Testis (tissue), 3 donors: ENCODE results near the gene DRC3. TPM values are rescaled to one million over a fixed set of nuclear protein-coding genes. Genes with fewer than 3 reads are reported as not detected.

Experiments used
- DNase-seq: peaks from one replicate; pipeline ENCODE4 v3.0.0-alpha.2; 2019
- H3K27ac ChIP-seq, 2 donors: fragments of 200-600 bp; sonication (generic); one replicate each; pipeline ENCODE4 v1.5.1; 2019
- H3K27me3 ChIP-seq: fragments of 200-600 bp; sonication (generic); one replicate; pipeline ENCODE4 v1.5.1; 2019
- H3K36me3 ChIP-seq: fragments of 200-600 bp; sonication (generic); one replicate; pipeline ENCODE4 v1.5.1; 2017; ENCODE audit warnings: low read depth; ENCODE audit errors: missing control alignments
- H3K4me1 ChIP-seq: fragments of 200-600 bp; sonication (generic); one replicate; pipeline ENCODE4 v1.5.1; 2019
- H3K4me3 ChIP-seq, 2 donors: fragments of 200-600 bp; sonication (generic); one replicate each; pipeline ENCODE4 v1.5.1; 2017 to 2019
- H3K9me3 ChIP-seq: fragments of 200-600 bp; sonication (generic); one replicate; pipeline ENCODE4 v1.5.1; 2017
- POLR2A ChIP-seq: fragments of 450-650 bp; IDR thresholded peaks from one replicate; pipeline ENCODE4 v1.6.1; 2017; ENCODE audit warnings: antibody characterized with exemption, mild to moderate bottlenecking, moderate library complexity
- WGBS, 2 donors: methylation state at CpG; one replicate each; pipeline ENCODE4 v1.1.5; 2018; 5-methylcytosine and 5-hydroxymethylcytosine counted together
- intact Hi-C: fragments of 100-400 bp; cut with DNase I; formaldehyde crosslinking; loops from one replicate; pipeline ENCODE4 v1.15.1; 2023; ENCODE audit warnings: low total_unique reads
- polyA plus RNA-seq: library from polyadenylated mRNA; stranded (reverse); fragments of 350-450 nt; fragmentation: Illumina TruSeq; extraction: RNeasy Lipid Tissue Mini Kit (QIAGEN cat#74804); gene quantifications from one replicate; pipeline ENCODE4 v1.2.3, GENCODE V29; 2014; ENCODE audit warnings: low read depth, low replicate concordance; ENCODE audit not compliant: insufficient read depth
- total RNA-seq, 2 donors: library from RNA; depleted of rRNA; stranded (reverse); fragments of >200 nt; gene quantifications; one replicate each; pipeline ENCODE4 v1.2.3, GENCODE V29; 2016
- TF ChIP-seq, protein P1 (sequence below), 3 experiments: fragments of 450-650 bp in 2 of 3; fragments of 200-600 bp in 1 of 3; sonication (generic) in 1 of 3; IDR thresholded peaks; one replicate each; pipeline ENCODE4 v1.5.1; 2016 to 2019; ENCODE audit warnings: antibody characterized with exemption in 3 of 3, mild to moderate bottlenecking in 2 of 3, moderate library complexity in 1 of 3

DRC3 gene
- total and polyA plus RNA-seq, 3 donors from 2014 or later = 21.6 to 57.4 (median 22.1) TPM

DNA sequence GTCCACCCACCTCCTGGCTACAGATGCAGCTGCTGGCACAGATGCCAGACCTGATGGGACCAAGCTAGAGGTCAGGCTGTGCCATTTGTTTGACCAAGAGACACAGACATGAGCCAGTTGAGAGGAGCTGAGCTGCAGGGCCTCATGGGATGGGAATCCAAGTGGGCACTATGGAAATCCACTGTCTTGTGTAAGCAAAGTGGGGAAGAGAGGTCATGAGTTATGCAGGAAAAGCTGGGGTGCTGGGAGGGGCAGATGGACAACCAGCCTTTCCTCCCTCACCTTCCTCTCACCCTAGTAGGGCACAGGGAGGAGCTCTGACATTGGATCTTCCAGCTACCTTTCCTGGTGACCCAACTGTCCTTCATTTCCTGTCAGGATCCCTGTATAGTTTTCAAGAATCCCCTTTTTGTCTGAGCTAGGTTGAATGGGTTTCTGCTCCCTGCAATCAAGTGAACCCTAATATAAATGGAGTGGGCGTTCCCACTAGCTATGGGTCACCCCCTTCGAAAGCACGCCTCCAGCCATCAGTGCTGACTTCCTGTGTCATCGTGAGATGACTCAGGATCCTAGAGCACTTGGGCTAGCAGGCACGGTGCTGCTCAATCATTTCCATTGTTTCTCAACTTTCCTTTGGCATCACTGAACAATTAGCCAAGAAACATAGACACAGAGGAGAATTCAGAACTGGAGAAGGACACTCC, 52.7 kb downstream of the DRC3 start:
- H3K4me1 ChIP-seq = no peaks in the 10 kb centered on the region
- intact Hi-C loops = no loop called here
- 89 to 96% methylated on average over 5 of the region's 5 CpGs for WGBS, 2 donors
- no peaks in the 10 kb centered on the region for H3K27me3 ChIP-seq
- H3K36me3 ChIP-seq = no peaks in the 10 kb centered on the region
- H3K27ac ChIP-seq = no peak overlapping the region
- DNase-seq = no peak
- no peak for TF ChIP-seq POLR2A
- TF ChIP-seq, protein P1, sequence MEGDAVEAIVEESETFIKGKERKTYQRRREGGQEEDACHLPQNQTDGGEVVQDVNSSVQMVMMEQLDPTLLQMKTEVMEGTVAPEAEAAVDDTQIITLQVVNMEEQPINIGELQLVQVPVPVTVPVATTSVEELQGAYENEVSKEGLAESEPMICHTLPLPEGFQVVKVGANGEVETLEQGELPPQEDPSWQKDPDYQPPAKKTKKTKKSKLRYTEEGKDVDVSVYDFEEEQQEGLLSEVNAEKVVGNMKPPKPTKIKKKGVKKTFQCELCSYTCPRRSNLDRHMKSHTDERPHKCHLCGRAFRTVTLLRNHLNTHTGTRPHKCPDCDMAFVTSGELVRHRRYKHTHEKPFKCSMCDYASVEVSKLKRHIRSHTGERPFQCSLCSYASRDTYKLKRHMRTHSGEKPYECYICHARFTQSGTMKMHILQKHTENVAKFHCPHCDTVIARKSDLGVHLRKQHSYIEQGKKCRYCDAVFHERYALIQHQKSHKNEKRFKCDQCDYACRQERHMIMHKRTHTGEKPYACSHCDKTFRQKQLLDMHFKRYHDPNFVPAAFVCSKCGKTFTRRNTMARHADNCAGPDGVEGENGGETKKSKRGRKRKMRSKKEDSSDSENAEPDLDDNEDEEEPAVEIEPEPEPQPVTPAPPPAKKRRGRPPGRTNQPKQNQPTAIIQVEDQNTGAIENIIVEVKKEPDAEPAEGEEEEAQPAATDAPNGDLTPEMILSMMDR (IDR thresholded peaks at IDR 0.05) = no peak
- H3K4me3 ChIP-seq = no peak overlapping the region
- H3K9me3 ChIP-seq = no peaks in the 10 kb centered on the region

DNA sequence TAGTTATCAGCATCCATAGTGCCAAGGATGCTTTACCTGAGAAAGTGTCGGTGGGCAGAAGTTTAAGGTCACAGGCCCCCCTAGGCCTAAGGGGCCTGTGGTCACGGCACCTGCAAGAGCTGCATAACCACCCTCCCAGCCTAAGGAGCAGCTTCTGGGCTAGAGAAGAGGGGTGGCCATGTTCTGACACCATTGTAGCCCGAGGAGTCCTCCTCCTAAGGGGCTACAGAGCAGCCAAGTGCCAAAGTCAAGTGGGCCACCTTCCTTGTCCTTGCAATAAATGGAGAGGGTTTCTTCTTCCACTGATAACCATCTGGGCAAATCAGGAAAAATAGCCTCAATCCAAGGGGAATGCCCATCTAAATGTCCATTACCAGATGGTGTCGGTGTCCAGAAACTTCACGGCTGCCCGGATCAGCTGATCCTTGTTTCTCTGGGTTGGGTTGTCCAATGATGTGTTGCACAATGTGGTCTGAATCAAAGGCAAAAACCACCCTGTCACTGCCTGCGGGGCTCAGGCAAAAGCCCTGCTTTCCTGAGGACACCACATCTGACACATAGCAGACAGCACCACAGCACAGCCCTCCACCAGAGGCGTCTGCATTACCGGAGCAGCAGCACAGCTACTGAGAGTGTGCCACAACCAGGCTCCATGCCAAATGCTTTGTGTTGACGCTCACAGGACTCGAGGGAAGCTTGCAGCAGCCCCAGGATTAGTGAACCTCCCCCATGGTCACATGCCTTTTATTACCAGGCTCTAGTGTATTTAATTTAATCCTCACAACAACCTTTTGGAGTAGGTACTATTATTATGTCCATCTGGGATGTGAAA, 53.5 kb downstream of the DRC3 start:
- no peaks in the 10 kb centered on the region for H3K36me3 ChIP-seq

DNA sequence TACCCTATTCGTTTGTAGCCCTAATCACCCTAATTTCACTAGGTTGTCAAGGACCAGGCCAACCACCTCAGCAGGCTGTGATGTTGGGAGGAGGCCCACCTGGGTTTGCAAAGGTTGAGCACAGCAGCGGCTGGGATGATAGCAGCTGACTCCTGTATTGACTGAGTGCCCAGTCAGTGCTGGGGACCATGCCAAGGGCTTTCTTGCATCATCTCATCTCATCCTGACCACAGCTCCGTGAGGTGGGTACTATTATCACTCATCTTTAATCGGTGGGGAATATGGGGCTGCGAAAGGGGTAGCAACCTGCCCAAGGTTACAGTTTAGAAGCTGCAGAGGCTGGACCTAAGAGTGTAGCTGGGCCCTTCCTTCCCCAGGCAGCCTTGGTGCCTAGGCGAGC, 54.6 kb downstream of the DRC3 start:
- no peaks in the 10 kb centered on the region for H3K9me3 ChIP-seq
- no peak overlapping the region for H3K27ac ChIP-seq
- H3K4me1 ChIP-seq = no peaks in the 10 kb centered on the region
- no peak for TF ChIP-seq POLR2A
- TF ChIP-seq, protein P1 (IDR thresholded peaks at IDR 0.05) = no peak
- WGBS, 2 donors = 82 to 89% methylated on average over 6 of the region's 6 CpGs
- intact Hi-C loops = no loop called here
- no peak for DNase-seq
- H3K4me3 ChIP-seq = no peak overlapping the region
- H3K27me3 ChIP-seq = no peaks in the 10 kb centered on the region
- H3K36me3 ChIP-seq = no peaks in the 10 kb centered on the region

More for the DNA sequence above, 53.5 kb downstream of the DRC3 start:
- 83 to 94% methylated on average over 3 to 11 of the region's 11 CpGs for WGBS, 2 donors
- H3K27me3 ChIP-seq = no peaks in the 10 kb centered on the region
- TF ChIP-seq POLR2A = no peak
- TF ChIP-seq, protein P1 (IDR thresholded peaks at IDR 0.05) = no peak
- H3K27ac ChIP-seq = no peak overlapping the region
- H3K9me3 ChIP-seq = no peaks in the 10 kb centered on the region
- intact Hi-C loops = no loop called here
- no peaks in the 10 kb centered on the region for H3K4me1 ChIP-seq
- H3K4me3 ChIP-seq = no peak overlapping the region
- peak; percentile 66 for DNase-seq

DNA sequence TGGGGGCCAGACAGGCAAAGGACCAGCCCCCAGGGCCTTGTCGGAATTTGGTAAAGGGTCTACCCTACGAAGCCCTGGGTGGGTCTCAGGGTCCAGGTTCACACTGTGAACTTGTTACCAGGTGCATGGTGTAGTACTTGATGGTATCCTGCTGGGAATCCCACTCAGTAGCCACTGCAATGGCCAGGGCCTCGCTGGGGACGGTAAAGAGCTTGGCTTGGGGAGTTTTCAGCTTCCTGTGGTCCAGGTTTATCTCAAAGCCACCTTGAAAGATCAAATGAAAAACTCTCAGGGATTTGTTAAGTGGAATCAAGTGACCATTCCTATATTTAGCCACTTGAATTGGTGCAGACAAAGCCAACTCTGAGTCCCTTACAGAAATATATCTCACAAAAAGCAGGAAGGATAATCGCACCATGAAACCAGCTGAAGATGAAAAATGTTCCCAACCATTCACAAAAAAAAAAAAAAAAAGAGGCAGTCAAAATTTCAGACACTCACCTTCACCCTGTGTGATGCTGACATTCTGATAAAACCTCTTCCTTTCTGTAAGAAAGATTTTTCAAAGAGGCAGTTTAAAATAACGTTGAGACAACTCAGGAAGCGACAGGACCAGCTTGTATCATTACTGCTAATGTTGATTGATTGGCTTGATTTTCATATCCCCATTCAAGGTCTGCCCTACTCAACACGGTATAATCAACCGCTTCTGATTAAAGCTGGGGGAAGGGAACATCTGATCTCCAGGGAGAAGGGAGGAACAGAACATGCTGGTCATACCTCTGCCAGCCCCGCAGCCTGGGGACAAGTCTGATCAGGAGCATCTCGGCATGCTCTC, 55.7 kb downstream of the DRC3 start:
- TF ChIP-seq, protein P1 (IDR thresholded peaks at IDR 0.05) = no peak
- TF ChIP-seq POLR2A = no peak
- no peaks in the 10 kb centered on the region for H3K9me3 ChIP-seq
- no peak overlapping the region for H3K4me3 ChIP-seq
- no peak overlapping the region for H3K27ac ChIP-seq
- DNase-seq = no peak
- 61 to 79% methylated on average over 10 to 11 of the region's 11 CpGs for WGBS, 2 donors
- H3K4me1 ChIP-seq = no peaks in the 10 kb centered on the region
- no peaks in the 10 kb centered on the region for H3K36me3 ChIP-seq
- no peaks in the 10 kb centered on the region for H3K27me3 ChIP-seq
- intact Hi-C loops = no loop called here
